Neural cell (in vitro differentiated cells): ENCODE data around the gene HDAC3. TPM values are rescaled to one million over a fixed set of nuclear protein-coding genes. Genes with fewer than 3 reads are reported as not detected.

Experiments used
- H2AFZ ChIP-seq: fragments of 200-600, 300-800 bp; sonication (generic), shearing (Covaris generic); 2 replicates; pipeline ENCODE4 v1.6.0; 2014; ENCODE audit warnings: low read depth, mild to moderate bottlenecking, antibody characterized with exemption, low read length, moderate library complexity
- H3F3A ChIP-seq: fragments of 200-600 bp; shearing (Covaris generic); 2 replicates; pipeline ENCODE4 v1.6.1; 2016; ENCODE audit warnings: mild to moderate bottlenecking, moderate library complexity, mixed read lengths, antibody characterized with exemption, low read length; ENCODE audit not compliant: insufficient read depth, poor library complexity, severe bottlenecking
- H3K27ac ChIP-seq: fragments of 200-600, 300-800 bp; sonication (generic), shearing (Covaris generic); 2 replicates; pipeline ENCODE4 v1.5.1; 2014; ENCODE audit warnings: mild to moderate bottlenecking, low read length, moderate library complexity
- H3K27me3 ChIP-seq: fragments of 300-800, 200-600 bp; sonication (generic), shearing (Covaris generic); 2 replicates; pipeline ENCODE4 v1.6.0; 2014; ENCODE audit warnings: mild to moderate bottlenecking, low read depth, low read length, moderate library complexity; ENCODE audit not compliant: insufficient read depth
- H3K36me3 ChIP-seq: fragments of 300-800, 200-600 bp; sonication (generic), shearing (Covaris generic); 2 replicates; pipeline ENCODE4 v1.5.1; 2014; ENCODE audit warnings: mild to moderate bottlenecking, antibody characterized with exemption, low read length, moderate library complexity; ENCODE audit not compliant: insufficient read depth
- H3K4me2 ChIP-seq: fragments of 300-800, 200-600 bp; sonication (generic), shearing (Covaris generic); 2 replicates; pipeline ENCODE4 v1.6.0; 2014; ENCODE audit warnings: mild to moderate bottlenecking, low read length
- H3K4me3 ChIP-seq: fragments of 300-800, 200-600 bp; sonication (generic), shearing (Covaris generic); 2 replicates; pipeline ENCODE4 v1.5.1; 2014; ENCODE audit warnings: mild to moderate bottlenecking, low read length, moderate library complexity
- H3K79me2 ChIP-seq: fragments of 200-600 bp; shearing (Covaris generic); replicated peaks from 2 replicates; pipeline ENCODE4 v1.6.0; 2014; ENCODE audit warnings: mild to moderate bottlenecking, low read length, moderate library complexity; ENCODE audit not compliant: insufficient read depth
- H3K9ac ChIP-seq: fragments of 300-800, 200-600 bp; sonication (generic), shearing (Covaris generic); 2 replicates; pipeline ENCODE4 v1.6.1; 2016; ENCODE audit warnings: mild to moderate bottlenecking, low read length, mixed read lengths
- H3K9me2 ChIP-seq: fragments of 200-600 bp; shearing (Covaris generic); 2 replicates; pipeline ENCODE4 v1.6.1; 2016; ENCODE audit warnings: mild to moderate bottlenecking, low read length, mixed read lengths; ENCODE audit not compliant: insufficient read depth
- H3K9me3 ChIP-seq: fragments of 200-600, 300-800 bp; sonication (generic), shearing (Covaris generic); 2 replicates; pipeline ENCODE4 v1.6.1; 2016; ENCODE audit warnings: mild to moderate bottlenecking, mixed run types, low read length, moderate library complexity, mixed read lengths
- H4K20me1 ChIP-seq: fragments of 200-600 bp; shearing (Covaris generic); 2 replicates; pipeline ENCODE4 v1.6.1; 2016; ENCODE audit warnings: mild to moderate bottlenecking, mixed run types; ENCODE audit not compliant: insufficient read depth
- CTCF ChIP-seq: fragments of 450-650 bp; IDR thresholded peaks from 2 replicates; pipeline ENCODE4 v1.5.1; 2014; ENCODE audit warnings: antibody characterized with exemption, mild to moderate bottlenecking, moderate library complexity; ENCODE audit not compliant: poor library complexity, severe bottlenecking
- EP300 ChIP-seq: fragments of 450-650 bp; conservative IDR thresholded peaks from 2 replicates; pipeline ENCODE4 v1.6.1; 2014; ENCODE audit warnings: antibody characterized with exemption, mild to moderate bottlenecking, moderate library complexity; ENCODE audit not compliant: poor library complexity, severe bottlenecking
- EZH2 ChIP-seq: fragments of 200-600, 300-800 bp; shearing (Covaris generic), sonication (generic); IDR thresholded peaks from 2 replicates; pipeline ENCODE4 v1.6.1; 2014; ENCODE audit warnings: antibody characterized with exemption, low read length, borderline replicate concordance, mild to moderate bottlenecking; ENCODE audit not compliant: insufficient read depth, poor library complexity, severe bottlenecking
- MXI1 ChIP-seq: fragments of 450-650 bp; conservative IDR thresholded peaks from 2 replicates; pipeline ENCODE4 v1.6.1; 2014; ENCODE audit warnings: antibody characterized with exemption, mild to moderate bottlenecking; ENCODE audit not compliant: poor library complexity, severe bottlenecking
- POLR2AphosphoS5 ChIP-seq: IDR thresholded peaks from 2 replicates; pipeline ENCODE4 v1.6.1; 2012
- RAD21 ChIP-seq: fragments of 450-650 bp; conservative IDR thresholded peaks from 2 replicates; pipeline ENCODE4 v1.6.1; 2014; ENCODE audit warnings: antibody characterized with exemption, mild to moderate bottlenecking, moderate library complexity
- SMC3 ChIP-seq: fragments of 450-650 bp; conservative IDR thresholded peaks from 2 replicates; pipeline ENCODE4 v1.6.1; 2014; ENCODE audit warnings: antibody characterized with exemption, mild to moderate bottlenecking, moderate library complexity; ENCODE audit not compliant: poor library complexity
- TAF1 ChIP-seq: IDR thresholded peaks from 2 replicates; pipeline ENCODE4 v1.6.1; 2012; ENCODE audit warnings: low read depth
- polyA plus RNA-seq: library from polyadenylated mRNA; depleted of rRNA; stranded (reverse); fragments of >200 nt; gene quantifications from 2 replicates; pipeline ENCODE4 v1.2.3, GENCODE V29; 2014
- TF ChIP-seq, protein P1 (sequence below): IDR thresholded peaks from 2 replicates; pipeline ENCODE4 v1.6.1; 2012; ENCODE audit warnings: borderline replicate concordance

Gene HDAC3
- polyA plus RNA-seq, 1 donor from 2014 or later: 115 TPM

- H3K4me3 ChIP-seq: no peak overlapping the region
- peaks cover 13% of the 10 kb centered on the region for H3K36me3 ChIP-seq
- TF ChIP-seq EP300 (no peak), SMC3 (no peak), MXI1 (no peak), TAF1 (no peak), RAD21 (no peak), CTCF (no peak), EZH2 (no peak), POLR2AphosphoS5 (no peak)
- TF ChIP-seq, protein P1, sequence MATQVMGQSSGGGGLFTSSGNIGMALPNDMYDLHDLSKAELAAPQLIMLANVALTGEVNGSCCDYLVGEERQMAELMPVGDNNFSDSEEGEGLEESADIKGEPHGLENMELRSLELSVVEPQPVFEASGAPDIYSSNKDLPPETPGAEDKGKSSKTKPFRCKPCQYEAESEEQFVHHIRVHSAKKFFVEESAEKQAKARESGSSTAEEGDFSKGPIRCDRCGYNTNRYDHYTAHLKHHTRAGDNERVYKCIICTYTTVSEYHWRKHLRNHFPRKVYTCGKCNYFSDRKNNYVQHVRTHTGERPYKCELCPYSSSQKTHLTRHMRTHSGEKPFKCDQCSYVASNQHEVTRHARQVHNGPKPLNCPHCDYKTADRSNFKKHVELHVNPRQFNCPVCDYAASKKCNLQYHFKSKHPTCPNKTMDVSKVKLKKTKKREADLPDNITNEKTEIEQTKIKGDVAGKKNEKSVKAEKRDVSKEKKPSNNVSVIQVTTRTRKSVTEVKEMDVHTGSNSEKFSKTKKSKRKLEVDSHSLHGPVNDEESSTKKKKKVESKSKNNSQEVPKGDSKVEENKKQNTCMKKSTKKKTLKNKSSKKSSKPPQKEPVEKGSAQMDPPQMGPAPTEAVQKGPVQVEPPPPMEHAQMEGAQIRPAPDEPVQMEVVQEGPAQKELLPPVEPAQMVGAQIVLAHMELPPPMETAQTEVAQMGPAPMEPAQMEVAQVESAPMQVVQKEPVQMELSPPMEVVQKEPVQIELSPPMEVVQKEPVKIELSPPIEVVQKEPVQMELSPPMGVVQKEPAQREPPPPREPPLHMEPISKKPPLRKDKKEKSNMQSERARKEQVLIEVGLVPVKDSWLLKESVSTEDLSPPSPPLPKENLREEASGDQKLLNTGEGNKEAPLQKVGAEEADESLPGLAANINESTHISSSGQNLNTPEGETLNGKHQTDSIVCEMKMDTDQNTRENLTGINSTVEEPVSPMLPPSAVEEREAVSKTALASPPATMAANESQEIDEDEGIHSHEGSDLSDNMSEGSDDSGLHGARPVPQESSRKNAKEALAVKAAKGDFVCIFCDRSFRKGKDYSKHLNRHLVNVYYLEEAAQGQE: no peak
- no peaks in the 10 kb centered on the region for H3K27me3 ChIP-seq
- no peak overlapping the region for H3K4me2 ChIP-seq
- H2AFZ ChIP-seq: no peak overlapping the region
- H3K79me2 ChIP-seq: peaks cover 3% of the 10 kb centered on the region
- H3K9me3 ChIP-seq: no peaks in the 10 kb centered on the region
- H3K27ac ChIP-seq: no peak overlapping the region
- H3K9me2 ChIP-seq: no peaks in the 10 kb centered on the region
- no peaks in the 10 kb centered on the region for H3F3A ChIP-seq
- no peaks in the 10 kb centered on the region for H4K20me1 ChIP-seq
- H3K9ac ChIP-seq: no peak overlapping the region
These were observed 51.1 kb downstream of the HDAC3 start for GRCh38 chr5:141585594-141585993.

- Histone ChIP-seq H3K79me2 (no peaks in the 10 kb centered on the region), H3K4me3 (no peak overlapping the region), H2AFZ (no peak overlapping the region), H3K4me2 (no peak overlapping the region), H3K27ac (no peak overlapping the region), H3K36me3 (peaks cover 6% of the 10 kb centered on the region), H4K20me1 (no peaks in the 10 kb centered on the region), H3K27me3 (no peaks in the 10 kb centered on the region), H3K9me2 (no peaks in the 10 kb centered on the region), H3K9ac (no peak overlapping the region), H3F3A (no peaks in the 10 kb centered on the region), H3K9me3 (no peaks in the 10 kb centered on the region)
- no peak for TF ChIP-seq CTCF
- no peak for TF ChIP-seq EZH2
- no peak for TF ChIP-seq EP300
- no peak for TF ChIP-seq MXI1
- TF ChIP-seq POLR2AphosphoS5: no peak
- no peak for TF ChIP-seq TAF1
- no peak for TF ChIP-seq RAD21
- TF ChIP-seq, protein P1: no peak
- no peak for TF ChIP-seq SMC3
These were observed 62.5 kb downstream of the HDAC3 start for GRCh38 chr5:141574122-141574510.
